Mucosa of descending colon (tissue), 3 donors: ENCODE measurements around the gene DENND1A. TPM values are rescaled to one million over a fixed set of nuclear protein-coding genes. Genes with fewer than 3 reads are reported as not detected.
"Not testable (repeated sequence)": the region's sequence is repeated elsewhere in the genome, so short reads cannot be mapped to it uniquely, and the experiment has no call there.

ENCODE experiments used
- ATAC-seq: fragments of 200-7000 bp; cut with Tn5 transposase; one replicate; pipeline ENCODE4 v1.9.1; 2020; ENCODE audit warnings: mild to moderate bottlenecking, moderate library complexity
- DNase-seq, 3 donors: peaks; one replicate each; pipeline ENCODE4 v3.0.0-alpha.2; 2020
- H3K36me3 ChIP-seq: fragments of 200-600 bp; one replicate; pipeline ENCODE4 v1.8.0; 2021; ENCODE audit warnings: low read depth, mild to moderate bottlenecking
- H3K4me1 ChIP-seq: fragments of 200-600 bp; one replicate; pipeline ENCODE4 v1.8.0; 2021; ENCODE audit warnings: low read depth, mild to moderate bottlenecking
- H3K4me3 ChIP-seq: fragments of 200-600 bp; one replicate; pipeline ENCODE4 v1.8.0; 2021; ENCODE audit warnings: mild to moderate bottlenecking
- H3K9me3 ChIP-seq: fragments of 200-600 bp; one replicate; pipeline ENCODE4 v1.8.0; 2021; ENCODE audit warnings: mild to moderate bottlenecking
- intact Hi-C, 2 donors: fragments of 100-400 bp; cut with DNase I in 1 of 2; cut with micrococcal nuclease in 1 of 2; formaldehyde crosslinking; loops; one replicate each; pipeline versions ENCODE4 v1.11.0 to v1.11.1; 2022; cut with DNase I, micrococcal nuclease
- total RNA-seq, 3 donors: library from RNA; stranded (reverse); fragmentation: NEBNext Ultra II Directional in 2 of 3; extraction: Animal tissue kit (Norgen Biotek cat#: 25700) in 2 of 3; gene quantifications; one replicate each; pipeline versions ENCODE4 v1.2.1 to v1.2.4, GENCODE V29; 2021 to 2023
- TF ChIP-seq, protein P1 (sequence below): fragments of 200-600 bp; IDR thresholded peaks from one replicate; pipeline ENCODE4 v1.8.0; 2022; ENCODE audit warnings: antibody characterized with exemption, mild to moderate bottlenecking
- donor health status: DM: no; HTN: no; CAD: no; lungs with moderate emphysema.
- donor health status: DM: no; HTN: no; CAD: no.
- donor health status: DM: no; HTN: yes; CAD: no.

Gene DENND1A
- total RNA-seq, 3 donors from 2014 or later = 32.8 to 50.0 (median 35.1) TPM

DNA sequence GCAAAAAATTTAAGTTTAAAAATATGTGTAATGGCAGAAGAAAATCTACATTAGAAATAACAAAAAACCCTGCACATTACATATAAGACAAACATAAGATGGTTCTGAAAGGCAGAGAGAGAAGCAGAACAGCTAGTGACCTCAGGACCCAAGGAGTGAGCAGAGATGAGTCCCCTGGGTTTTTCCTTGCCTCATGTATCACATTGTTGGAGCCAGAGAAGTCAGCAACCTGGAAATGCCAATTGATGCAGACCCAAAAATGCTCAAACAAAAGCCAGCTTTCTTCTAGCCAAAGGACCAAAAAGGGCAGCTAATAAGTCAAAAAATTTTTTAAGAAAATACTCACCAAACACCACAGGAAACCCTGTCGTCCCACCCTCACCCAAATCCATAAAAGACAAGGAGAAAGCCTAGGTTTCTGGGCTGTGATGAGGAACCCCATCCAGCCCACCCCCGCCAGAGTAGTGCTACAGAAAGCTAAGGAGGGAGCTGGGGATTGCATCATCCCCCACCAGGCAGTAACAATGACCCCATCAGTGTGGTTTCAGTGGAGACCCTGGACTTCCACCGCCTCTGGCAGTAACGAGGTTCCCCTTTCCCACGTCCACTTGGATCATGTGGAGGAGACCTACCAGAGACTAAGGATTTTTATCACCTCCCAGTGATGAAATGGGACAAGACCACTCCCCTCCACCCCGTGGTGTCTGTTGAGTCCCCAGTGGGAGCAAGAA, 17.6 kb downstream of the DENND1A start:
- DNase-seq (no peak), ATAC-seq (no peak)
- H3K9me3 ChIP-seq = no peaks in the 10 kb centered on the region
- H3K36me3 ChIP-seq = no peaks in the 10 kb centered on the region
- TF ChIP-seq, protein P1, sequence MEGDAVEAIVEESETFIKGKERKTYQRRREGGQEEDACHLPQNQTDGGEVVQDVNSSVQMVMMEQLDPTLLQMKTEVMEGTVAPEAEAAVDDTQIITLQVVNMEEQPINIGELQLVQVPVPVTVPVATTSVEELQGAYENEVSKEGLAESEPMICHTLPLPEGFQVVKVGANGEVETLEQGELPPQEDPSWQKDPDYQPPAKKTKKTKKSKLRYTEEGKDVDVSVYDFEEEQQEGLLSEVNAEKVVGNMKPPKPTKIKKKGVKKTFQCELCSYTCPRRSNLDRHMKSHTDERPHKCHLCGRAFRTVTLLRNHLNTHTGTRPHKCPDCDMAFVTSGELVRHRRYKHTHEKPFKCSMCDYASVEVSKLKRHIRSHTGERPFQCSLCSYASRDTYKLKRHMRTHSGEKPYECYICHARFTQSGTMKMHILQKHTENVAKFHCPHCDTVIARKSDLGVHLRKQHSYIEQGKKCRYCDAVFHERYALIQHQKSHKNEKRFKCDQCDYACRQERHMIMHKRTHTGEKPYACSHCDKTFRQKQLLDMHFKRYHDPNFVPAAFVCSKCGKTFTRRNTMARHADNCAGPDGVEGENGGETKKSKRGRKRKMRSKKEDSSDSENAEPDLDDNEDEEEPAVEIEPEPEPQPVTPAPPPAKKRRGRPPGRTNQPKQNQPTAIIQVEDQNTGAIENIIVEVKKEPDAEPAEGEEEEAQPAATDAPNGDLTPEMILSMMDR = no peak
- H3K4me3 ChIP-seq = no peak overlapping the region
- H3K4me1 ChIP-seq = no peaks in the 10 kb centered on the region
- intact Hi-C loops = no loop called here

- TF ChIP-seq, protein P1 = no peak
- ATAC-seq (no peak), DNase-seq (no peak)
- Histone ChIP-seq H3K4me1 (no peaks in the 10 kb centered on the region), H3K9me3 (no peaks in the 10 kb centered on the region), H3K36me3 (no peaks in the 10 kb centered on the region), H3K4me3 (no peak overlapping the region)
- intact Hi-C loops = no loop called here
Measured at GRCh38 chr9:123911024-123911423, 18.9 kb downstream of the DENND1A start.

- H3K4me1 ChIP-seq, H3K9me3 ChIP-seq, H3K36me3 ChIP-seq, DNase-seq, H3K4me3 ChIP-seq, ATAC-seq, intact Hi-C loops: not testable (repeated sequence)
Measured at GRCh38 chr9:123909192-123909591, 20.7 kb downstream of the DENND1A start.

GRCh38 chr9:123903550-123903949, 26.4 kb downstream of the DENND1A start:
- H3K9me3 ChIP-seq, ATAC-seq, H3K36me3 ChIP-seq, H3K4me3 ChIP-seq, intact Hi-C loops, H3K4me1 ChIP-seq, DNase-seq: not testable (repeated sequence)

- no peak for DNase-seq
Measured at GRCh38 chr9:123894822-123895221, 35.1 kb downstream of the DENND1A start.

DNA sequence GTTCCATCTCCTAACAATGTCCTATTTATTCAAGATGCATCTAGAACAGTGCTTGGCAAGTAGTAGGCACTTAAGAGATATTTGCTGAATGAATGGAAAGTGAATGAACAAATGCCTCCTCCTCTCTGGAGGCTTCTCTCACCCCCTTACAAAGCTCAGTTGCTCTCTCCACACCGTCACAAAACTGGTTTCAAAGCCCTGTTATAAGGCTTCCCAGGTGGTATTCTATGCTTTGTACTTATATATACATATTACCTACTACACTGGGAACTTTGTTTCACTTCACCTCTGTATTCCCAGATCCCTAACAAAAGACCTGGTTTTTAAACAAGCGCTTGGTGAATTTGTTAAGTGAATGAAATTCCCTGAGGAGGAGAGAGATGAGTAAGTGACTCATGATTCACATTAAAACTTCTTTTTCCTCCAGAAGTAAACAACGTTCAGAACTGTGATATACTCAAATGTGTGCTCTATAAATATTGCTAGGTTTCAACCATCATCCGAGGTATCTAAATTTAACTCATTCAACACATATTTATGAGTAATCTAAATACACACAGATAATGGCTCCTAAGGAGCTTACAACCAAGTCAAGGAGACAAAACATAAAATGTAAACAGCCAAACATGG, 36.0 kb downstream of the DENND1A start:
- no peak overlapping the region for H3K4me3 ChIP-seq
- no peaks in the 10 kb centered on the region for H3K4me1 ChIP-seq
- no peaks in the 10 kb centered on the region for H3K36me3 ChIP-seq
- no peak for ATAC-seq
- intact Hi-C loops = no loop called here
- no peaks in the 10 kb centered on the region for H3K9me3 ChIP-seq
- TF ChIP-seq, protein P1 = no peak
- no peak for DNase-seq

More at GRCh38 chr9:123894822-123895221, 35.1 kb downstream of the DENND1A start:
- H3K4me3 ChIP-seq = no peak overlapping the region
- TF ChIP-seq, protein P1 = no peak
- H3K36me3 ChIP-seq = no peaks in the 10 kb centered on the region
- H3K9me3 ChIP-seq = no peaks in the 10 kb centered on the region
- ATAC-seq = no peak
- intact Hi-C loops = no loop called here
- H3K4me1 ChIP-seq = no peaks in the 10 kb centered on the region
